Nephron (organoid): ENCODE results near the gene AUH.

ENCODE experiments used
- H3K27ac Mint-ChIP-seq, 3 experiments: 2 replicates each; pipeline ENCODE4 v1.8.0; 2020; ENCODE audit warnings: mixed read lengths in 3 of 3, mild to moderate bottlenecking in 2 of 3, moderate library complexity in 1 of 3
- H3K27me3 Mint-ChIP-seq: 2 replicates; pipeline ENCODE4 v1.8.0; 2021; ENCODE audit warnings: low read depth, mild to moderate bottlenecking, moderate library complexity, mixed read lengths
- H3K36me3 Mint-ChIP-seq: 2 replicates; pipeline ENCODE4 v1.8.0; 2020; ENCODE audit warnings: low read depth, mixed read lengths
- H3K4me1 Mint-ChIP-seq: 2 replicates; pipeline ENCODE4 v1.8.0; 2020; ENCODE audit warnings: mixed read lengths
- H3K4me3 Mint-ChIP-seq, 3 experiments: 2 replicates each; pipeline ENCODE4 v1.8.0; 2020; ENCODE audit warnings: mild to moderate bottlenecking in 3 of 3, mixed read lengths in 3 of 3, moderate library complexity in 2 of 3
- H3K9me3 Mint-ChIP-seq: 2 replicates; pipeline ENCODE4 v1.8.0; 2020; ENCODE audit warnings: mixed read lengths
- TF ChIP-seq, protein P1 (sequence below), 3 experiments: fragments of 200-600 bp; sonication (generic); IDR thresholded peaks; one replicate each; pipeline ENCODE4 v1.5.0; 2021; ENCODE audit warnings: antibody characterized with exemption in 3 of 3; ENCODE audit not compliant: unreplicated experiment in 3 of 3

Gene AUH

DNA sequence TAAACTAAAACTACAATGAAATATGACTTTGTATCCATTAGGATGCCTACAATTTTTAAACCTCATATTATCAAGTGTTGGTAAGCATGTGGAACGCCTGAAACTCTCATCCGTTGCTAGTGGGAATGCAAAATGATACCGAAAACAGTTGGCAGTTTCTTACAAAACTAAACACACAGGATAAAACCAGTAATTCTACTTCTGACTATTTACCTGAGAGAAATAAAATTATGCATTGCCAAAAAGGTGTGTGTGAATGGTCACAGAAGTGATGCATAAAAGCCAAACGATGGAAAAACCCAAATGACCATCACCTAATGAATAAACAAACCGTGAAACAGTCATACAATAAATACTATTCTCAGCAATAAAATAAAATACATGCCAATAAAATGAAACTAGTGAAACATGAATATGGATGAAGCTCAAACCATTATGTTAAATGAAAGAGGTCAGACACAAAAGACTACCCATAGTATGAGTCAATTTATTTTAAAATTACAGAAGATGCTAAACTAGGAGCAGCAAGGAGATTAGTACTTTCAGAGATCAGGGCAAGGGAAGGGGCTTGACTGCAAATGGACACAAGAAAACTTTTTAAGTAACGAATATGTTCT, 13.4 kb downstream of the AUH start:
- H3K4me3 Mint-ChIP-seq = no peak overlapping the region
- H3K27me3 Mint-ChIP-seq = no peaks in the 10 kb centered on the region

DNA sequence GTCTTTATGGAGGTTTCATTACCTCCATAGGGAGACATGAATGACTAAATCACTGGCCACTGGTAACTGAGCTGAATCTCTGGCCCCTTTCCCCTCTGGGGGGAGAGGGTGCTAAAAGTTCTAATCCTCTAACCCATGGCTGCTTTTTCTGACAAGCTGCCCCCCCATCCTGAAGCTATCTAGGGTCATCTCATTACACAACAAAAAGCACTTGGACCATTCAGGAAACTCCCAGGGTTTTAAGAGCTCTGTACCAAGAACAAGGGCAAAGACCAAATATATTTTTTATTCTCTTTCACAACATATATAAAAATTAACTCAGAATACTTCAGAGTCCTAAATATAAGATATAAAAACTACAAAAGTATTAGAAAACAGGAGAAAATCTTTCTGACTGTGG, 14.3 kb downstream of the AUH start:
- Mint-ChIP-seq H3K4me1 (no peaks in the 10 kb centered on the region), H3K36me3 (peaks cover 43% of the 10 kb centered on the region), H3K4me3 (no peak overlapping the region), H3K9me3 (no peaks in the 10 kb centered on the region), H3K27me3 (no peaks in the 10 kb centered on the region), H3K27ac (no peak overlapping the region)
- TF ChIP-seq, protein P1, sequence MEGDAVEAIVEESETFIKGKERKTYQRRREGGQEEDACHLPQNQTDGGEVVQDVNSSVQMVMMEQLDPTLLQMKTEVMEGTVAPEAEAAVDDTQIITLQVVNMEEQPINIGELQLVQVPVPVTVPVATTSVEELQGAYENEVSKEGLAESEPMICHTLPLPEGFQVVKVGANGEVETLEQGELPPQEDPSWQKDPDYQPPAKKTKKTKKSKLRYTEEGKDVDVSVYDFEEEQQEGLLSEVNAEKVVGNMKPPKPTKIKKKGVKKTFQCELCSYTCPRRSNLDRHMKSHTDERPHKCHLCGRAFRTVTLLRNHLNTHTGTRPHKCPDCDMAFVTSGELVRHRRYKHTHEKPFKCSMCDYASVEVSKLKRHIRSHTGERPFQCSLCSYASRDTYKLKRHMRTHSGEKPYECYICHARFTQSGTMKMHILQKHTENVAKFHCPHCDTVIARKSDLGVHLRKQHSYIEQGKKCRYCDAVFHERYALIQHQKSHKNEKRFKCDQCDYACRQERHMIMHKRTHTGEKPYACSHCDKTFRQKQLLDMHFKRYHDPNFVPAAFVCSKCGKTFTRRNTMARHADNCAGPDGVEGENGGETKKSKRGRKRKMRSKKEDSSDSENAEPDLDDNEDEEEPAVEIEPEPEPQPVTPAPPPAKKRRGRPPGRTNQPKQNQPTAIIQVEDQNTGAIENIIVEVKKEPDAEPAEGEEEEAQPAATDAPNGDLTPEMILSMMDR (IDR thresholded peaks at IDR 0.05; ENCODE audit: unreplicated experiment in 3 of 3) = no peak

More for the DNA sequence above, 13.4 kb downstream of the AUH start:
- no peaks in the 10 kb centered on the region for H3K9me3 Mint-ChIP-seq
- no peaks in the 10 kb centered on the region for H3K4me1 Mint-ChIP-seq
- no peak overlapping the region for H3K27ac Mint-ChIP-seq
- peaks cover 39% of the 10 kb centered on the region for H3K36me3 Mint-ChIP-seq
- TF ChIP-seq, protein P1 (IDR thresholded peaks at IDR 0.05; ENCODE audit: unreplicated experiment in 3 of 3) = no peak

DNA sequence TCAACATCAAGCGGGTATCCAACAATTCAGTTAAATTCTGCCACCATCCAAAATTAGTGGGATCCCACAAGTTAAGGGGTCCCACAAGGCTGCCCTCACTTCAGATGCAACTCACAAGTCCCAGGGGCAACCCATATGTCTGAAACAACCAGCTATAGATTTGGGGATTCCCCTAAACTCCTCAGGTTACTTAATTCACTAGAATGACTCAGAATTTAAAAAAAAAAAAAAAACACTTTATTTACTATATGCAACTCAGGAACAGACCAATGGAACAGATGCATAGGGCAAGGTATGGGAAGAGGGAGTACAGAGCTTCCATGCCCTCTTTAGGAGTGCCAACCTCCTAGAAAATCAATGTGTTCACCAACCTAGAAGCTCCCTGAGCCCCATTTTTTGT, 15.1 kb downstream of the AUH start:
- Mint-ChIP-seq H3K9me3 (no peaks in the 10 kb centered on the region), H3K36me3 (peaks cover 51% of the 10 kb centered on the region)

DNA sequence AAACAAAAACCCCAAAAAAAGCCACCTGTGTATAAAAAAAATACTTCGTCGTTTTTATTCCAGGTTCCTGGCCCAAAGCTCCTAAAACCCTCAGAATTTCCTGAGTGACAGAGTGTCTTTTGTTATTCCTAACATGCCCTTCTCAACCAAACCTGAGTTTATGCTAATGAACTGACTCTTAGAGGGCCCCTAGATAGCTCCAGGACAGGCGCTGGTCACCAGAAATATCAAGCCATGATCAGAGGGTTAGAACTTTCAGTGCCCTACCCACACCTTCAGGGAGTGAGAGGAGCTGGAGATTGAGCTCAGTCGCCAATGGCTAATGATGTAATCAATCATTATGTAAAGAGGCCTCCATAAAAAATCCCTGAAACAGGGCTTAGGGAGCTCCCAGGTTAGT, 15.7 kb downstream of the AUH start:
- TF ChIP-seq, protein P1 (IDR thresholded peaks at IDR 0.05; ENCODE audit: unreplicated experiment in 3 of 3) = no peak
- Mint-ChIP-seq H3K9me3 (no peaks in the 10 kb centered on the region), H3K36me3 (peaks cover 52% of the 10 kb centered on the region), H3K4me1 (no peaks in the 10 kb centered on the region), H3K27me3 (no peaks in the 10 kb centered on the region), H3K4me3 (no peak overlapping the region), H3K27ac (no peak overlapping the region)

More for the DNA sequence above, 15.1 kb downstream of the AUH start:
- H3K27ac Mint-ChIP-seq = no peak overlapping the region
- no peaks in the 10 kb centered on the region for H3K27me3 Mint-ChIP-seq
- TF ChIP-seq, protein P1 (IDR thresholded peaks at IDR 0.05; ENCODE audit: unreplicated experiment in 3 of 3) = no peak
- no peaks in the 10 kb centered on the region for H3K4me1 Mint-ChIP-seq
- H3K4me3 Mint-ChIP-seq = no peak overlapping the region

DNA sequence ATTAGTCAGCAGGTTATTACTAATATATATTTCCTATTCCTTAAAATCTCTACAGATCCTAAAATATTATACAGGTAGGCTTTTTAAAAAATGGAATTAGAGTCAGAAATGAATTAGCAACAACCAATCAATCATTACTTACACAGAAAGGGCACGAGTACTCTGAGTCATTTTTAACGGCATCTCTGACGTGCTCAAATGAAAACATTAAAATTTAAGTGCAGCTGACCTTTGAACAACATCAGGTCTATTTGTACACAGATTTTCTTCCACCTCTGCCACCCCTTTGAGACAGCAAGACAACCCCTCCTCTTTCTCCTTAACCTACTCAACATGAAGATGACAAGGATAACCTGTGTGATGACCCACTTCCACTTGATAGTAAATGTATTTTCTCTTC, 19.1 kb downstream of the AUH start:
- Mint-ChIP-seq H3K27ac (no peak overlapping the region), H3K9me3 (no peaks in the 10 kb centered on the region), H3K36me3 (peaks cover 69% of the 10 kb centered on the region), H3K4me3 (no peak overlapping the region), H3K27me3 (no peaks in the 10 kb centered on the region), H3K4me1 (no peaks in the 10 kb centered on the region)
- TF ChIP-seq, protein P1 (IDR thresholded peaks at IDR 0.05; ENCODE audit: unreplicated experiment in 3 of 3) = no peak

DNA sequence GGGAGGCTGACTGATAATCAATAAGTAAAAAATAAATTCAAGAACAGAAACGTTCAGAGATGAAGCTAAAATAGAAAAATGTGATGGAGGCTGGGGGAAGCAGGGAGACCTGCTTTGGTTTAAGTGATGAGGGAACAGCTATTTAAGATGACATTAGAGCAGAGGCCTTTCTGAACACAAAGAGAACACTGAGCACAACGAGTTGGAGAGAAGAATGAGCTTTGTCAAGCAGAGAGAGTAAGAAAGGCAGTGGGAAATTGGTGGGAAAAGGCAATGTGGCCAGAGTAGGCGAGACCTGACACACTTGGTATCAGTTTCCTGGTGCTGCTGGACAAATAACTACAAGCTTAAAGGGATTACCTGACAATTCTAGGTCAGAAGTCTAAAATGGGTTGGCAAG, 20.0 kb downstream of the AUH start:
- H3K36me3 Mint-ChIP-seq = peaks cover 74% of the 10 kb centered on the region
- no peak overlapping the region for H3K4me3 Mint-ChIP-seq
- TF ChIP-seq, protein P1 (IDR thresholded peaks at IDR 0.05; ENCODE audit: unreplicated experiment in 3 of 3) = no peak
- H3K4me1 Mint-ChIP-seq = no peaks in the 10 kb centered on the region
- H3K27me3 Mint-ChIP-seq = no peaks in the 10 kb centered on the region
- H3K27ac Mint-ChIP-seq = no peak overlapping the region
- no peaks in the 10 kb centered on the region for H3K9me3 Mint-ChIP-seq
